H1 (cell line): Measurements from ENCODE around the gene ACAP2. TPM values are rescaled to one million over a fixed set of nuclear protein-coding genes. Genes with fewer than 3 reads are reported as not detected.

Experiments
- CTCF ChIA-PET: fragments of 300-600 bp; sonication (Branson Sonifier 250); formaldehyde crosslinking; loops from one replicate; lab custom pipeline; 2021; ENCODE audit not compliant: partially characterized antibody; lab: Charles Lee
- POLR2A ChIA-PET: fragments of 300-600 bp; sonication (Branson Sonifier 250); formaldehyde crosslinking; loops from one replicate; lab custom pipeline; 2021; ENCODE audit warnings: inconsistent platforms; ENCODE audit not compliant: partially characterized antibody; lab: Charles Lee
- DNase-seq, 2 experiments: peaks; one replicate each; pipeline versions ENCODE4 v3.0.0 to v3.0.0-alpha.2; 2010 to 2022; ENCODE audit warnings: low spot score in 2 of 2, low read depth in 1 of 2, mixed read lengths in 1 of 2
- FAIRE-seq: peaks from 2 replicates; lab custom pipeline; 2011; peaks lifted over from hg19 to GRCh38; lab: Jason Lieb, UNC
- H2AFZ ChIP-seq: 2 replicates; pipeline ENCODE4 v1.8.1; 2012; ENCODE audit warnings: low read length, inconsistent platforms
- H2AK5ac ChIP-seq: 2 replicates; pipeline ENCODE4 v1.6.1; 2013; ENCODE audit warnings: low read depth, low read length
- H2BK120ac ChIP-seq: replicated peaks from 2 replicates; pipeline ENCODE3; 2013; ENCODE audit warnings: low read depth, low read length, inconsistent platforms
- H2BK12ac ChIP-seq: 2 replicates; pipeline ENCODE4 v1.6.1; 2013; ENCODE audit warnings: low read depth, low read length
- H2BK15ac ChIP-seq: 2 replicates; pipeline ENCODE4 v1.6.1; 2013; ENCODE audit warnings: low read length
- H2BK20ac ChIP-seq: 2 replicates; pipeline ENCODE4 v1.6.1; 2013; ENCODE audit warnings: low read length
- H2BK5ac ChIP-seq: 2 replicates; pipeline ENCODE4 v1.6.1; 2013; ENCODE audit warnings: low read depth, low read length
- H3K14ac ChIP-seq: 2 replicates; pipeline ENCODE4 v1.6.1; 2013; ENCODE audit warnings: inconsistent platforms; ENCODE audit not compliant: insufficient read length
- H3K18ac ChIP-seq: 2 replicates; pipeline ENCODE4 v1.6.1; 2013; ENCODE audit warnings: low read length; ENCODE audit errors: extremely low read depth
- H3K23ac ChIP-seq: 2 replicates; pipeline ENCODE4 v1.6.1; 2013; ENCODE audit warnings: inconsistent platforms; ENCODE audit not compliant: insufficient read length
- H3K23me2 ChIP-seq: 2 replicates; pipeline ENCODE4 v1.6.1; 2013; ENCODE audit warnings: low read depth, low read length
- H3K27ac ChIP-seq: 2 replicates; pipeline ENCODE4 v1.6.1; 2011; ENCODE audit warnings: low read depth, low read length, inconsistent platforms
- H3K27me3 ChIP-seq, 4 experiments: replicated peaks in 1 of 4; 1 replicate in 1 of 4; 2 replicates in 3 of 4; pipeline versions ENCODE4 v1.6.1 to v1.8.1; 2011 to 2013; ENCODE audit warnings: low read length in 3 of 4, mild to moderate bottlenecking in 3 of 4, inconsistent platforms in 2 of 4, mixed read lengths in 2 of 4, moderate library complexity in 1 of 4; ENCODE audit not compliant: control insufficient read depth in 3 of 4, insufficient read depth in 3 of 4; ENCODE audit errors: extremely low read depth in 1 of 4
- H3K36me3 ChIP-seq, 4 experiments: 2 replicates each; pipeline versions ENCODE4 v1.6.1 to v1.8.1; 2011 to 2013; ENCODE audit warnings: mild to moderate bottlenecking in 4 of 4, low read length in 3 of 4, moderate library complexity in 2 of 4, control low read depth in 1 of 4, inconsistent platforms in 1 of 4; ENCODE audit not compliant: insufficient read depth in 4 of 4, control insufficient read depth in 2 of 4
- H3K4ac ChIP-seq: replicated peaks from 2 replicates; pipeline ENCODE3; 2013; ENCODE audit warnings: low read length, low read depth, mixed read lengths, inconsistent platforms; ENCODE audit not compliant: insufficient read length
- H3K4me1 ChIP-seq, 4 experiments: replicated peaks in 1 of 4; 1 replicate in 1 of 4; 2 replicates in 3 of 4; pipeline versions ENCODE4 v1.6.1 to v1.8.1; 2011 to 2013; ENCODE audit warnings: low read length in 3 of 4, inconsistent platforms in 2 of 4, mixed read lengths in 1 of 4; ENCODE audit not compliant: insufficient read depth in 4 of 4, control insufficient read depth in 3 of 4
- H3K4me2 ChIP-seq, 2 experiments: 2 replicates each; pipeline versions ENCODE4 v1.6.1 to v1.8.1; 2011 to 2013; ENCODE audit warnings: low read depth in 2 of 2, low read length in 2 of 2, control low read depth in 1 of 2, inconsistent platforms in 1 of 2, mild to moderate bottlenecking in 1 of 2; ENCODE audit not compliant: insufficient read depth in 1 of 2
- H3K4me3 ChIP-seq, 4 experiments: fragments of 200-600, 300-600 bp in 1 of 4; sonication (generic), shearing (Covaris generic), sonication (Bioruptor Twin) in 1 of 4; 2 replicates each; pipeline versions ENCODE4 v1.5.1 to v1.8.1; 2011 to 2016; ENCODE audit warnings: low read length in 4 of 4, low read depth in 3 of 4, control low read depth in 2 of 4, inconsistent platforms in 2 of 4, mild to moderate bottlenecking in 2 of 4, mixed read lengths in 1 of 4, moderate library complexity in 1 of 4; ENCODE audit not compliant: insufficient read depth in 2 of 4; ENCODE audit errors: extremely low read depth in 1 of 4
- H3K56ac ChIP-seq: replicated peaks from 2 replicates; pipeline ENCODE3; 2013; ENCODE audit warnings: low read depth, mild to moderate bottlenecking, mixed read lengths, low read length, inconsistent platforms; ENCODE audit not compliant: insufficient read length
- H3K79me1 ChIP-seq: 2 replicates; pipeline ENCODE4 v1.6.1; 2013; ENCODE audit warnings: low read depth, low read length, control low read depth
- H3K79me2 ChIP-seq, 2 experiments: 2 replicates each; pipeline versions ENCODE4 v1.6.1 to v1.8.1; 2012 to 2013; ENCODE audit warnings: low read length in 2 of 2, mild to moderate bottlenecking in 2 of 2, inconsistent platforms in 1 of 2; ENCODE audit not compliant: insufficient read depth in 2 of 2, control insufficient read depth in 1 of 2
- H3K9ac ChIP-seq, 4 experiments: replicated peaks in 1 of 4; 1 replicate in 1 of 4; 2 replicates in 3 of 4; pipeline versions ENCODE4 v1.6.1 to v1.8.1; 2011 to 2013; ENCODE audit warnings: low read depth in 3 of 4, low read length in 3 of 4, control low read depth in 2 of 4, mild to moderate bottlenecking in 2 of 4, moderate library complexity in 2 of 4, inconsistent platforms in 1 of 4; ENCODE audit errors: extremely low read depth in 1 of 4
- H3K9me3 ChIP-seq, 2 experiments: 2 replicates each; pipeline versions ENCODE4 v1.6.1 to v1.8.1; 2012 to 2013; ENCODE audit warnings: mild to moderate bottlenecking in 2 of 2, moderate library complexity in 2 of 2, control low read depth in 1 of 2, inconsistent platforms in 1 of 2, low read depth in 1 of 2, low read length in 1 of 2, mixed read lengths in 1 of 2; ENCODE audit not compliant: insufficient read depth in 2 of 2
- H4K20me1 ChIP-seq, 2 experiments: replicated peaks in 1 of 2; 2 replicates each; pipeline versions ENCODE3 to v1.8.1; 2011 to 2013; ENCODE audit warnings: inconsistent platforms in 2 of 2, low read length in 2 of 2, mild to moderate bottlenecking in 1 of 2; ENCODE audit not compliant: insufficient read depth in 2 of 2, control insufficient read depth in 1 of 2
- H4K5ac ChIP-seq: 2 replicates; pipeline ENCODE4 v1.6.1; 2013; ENCODE audit warnings: low read length, low read depth, mixed read lengths, inconsistent platforms; ENCODE audit not compliant: insufficient read length
- H4K8ac ChIP-seq: 2 replicates; pipeline ENCODE4 v1.8.0; 2013; ENCODE audit warnings: mild to moderate bottlenecking, moderate library complexity, low read length, inconsistent platforms; ENCODE audit not compliant: insufficient read depth; ENCODE audit errors: extremely low read depth
- H4K91ac ChIP-seq: replicated peaks from 2 replicates; pipeline ENCODE3; 2013; ENCODE audit warnings: low read length, mixed read lengths, inconsistent platforms; ENCODE audit not compliant: insufficient read length
- MAX ChIP-seq: IDR thresholded peaks from 2 replicates; pipeline ENCODE4 v1.6.1; 2012; ENCODE audit warnings: inconsistent platforms
- SP4 ChIP-seq: IDR thresholded peaks from 2 replicates; pipeline ENCODE4 v1.6.1; 2012; ENCODE audit warnings: low read length, inconsistent platforms
- TAF7 ChIP-seq: optimal IDR thresholded peaks from 2 replicates; pipeline ENCODE3; 2011; ENCODE audit warnings: low read depth, mild to moderate bottlenecking, inconsistent platforms, low read length, moderate library complexity, borderline replicate concordance
- TEAD4 ChIP-seq: IDR thresholded peaks from 2 replicates; pipeline ENCODE4 v1.6.1; 2012; ENCODE audit warnings: low read depth, low read length, inconsistent platforms, mixed read lengths
- WGBS, 2 experiments: shearing (Covaris generic) in 1 of 2; methylation state at CpG; one replicate each; pipeline versions ENCODE4 v1.1.6 to v1.1.7; 2013 to 2015; ENCODE audit warnings: low lambda C conversion rate in 2 of 2, mixed read lengths in 2 of 2, inconsistent platforms in 1 of 2, low coverage in 1 of 2, missing lambda C conversion rate in 1 of 2; ENCODE audit not compliant: insufficient replicate concordance in 2 of 2, insufficient coverage in 1 of 2, insufficient read length in 1 of 2; ENCODE audit errors: extremely low coverage in 1 of 2, missing lambda C conversion rate in 1 of 2; 5-methylcytosine and 5-hydroxymethylcytosine counted together
- polyA plus RNA-seq, 7 experiments: library from polyadenylated mRNA; depleted of rRNA in 3 of 7; stranded (reverse) in 5 of 7; unstranded in 2 of 7; fragments of >200 nt in 5 of 7; fragments of 200-250 nt in 2 of 7; gene quantifications; 1 replicate in 5 of 7; 2 replicates in 1 of 7; 4 replicates in 1 of 7; pipeline versions ENCODE4 v1.2.1 to v1.2.3, GENCODE V29; 2011 to 2013; ENCODE audit warnings: missing spikeins in 2 of 7, mixed read lengths in 2 of 7
- total RNA-seq: library from RNA; stranded (reverse); fragmentation: NEBNext Ultra II Directional; extraction: Animal tissue kit (Norgen Biotek cat#: 25700); gene quantifications from 2 replicates; pipeline ENCODE4 v1.2.1, GENCODE V29; 2021
- TF ChIP-seq, protein P1 (sequence below): IDR thresholded peaks from 2 replicates; pipeline ENCODE4 v1.6.1; 2012; ENCODE audit warnings: inconsistent platforms
- TF ChIP-seq, protein P2 (sequence below), 3 experiments: IDR thresholded peaks; 1 replicate in 2 of 3; 2 replicates in 1 of 3; pipeline versions ENCODE4 v1.5.1 to v1.6.1; 2011; ENCODE audit warnings: low read length in 3 of 3, mild to moderate bottlenecking in 3 of 3, inconsistent platforms in 2 of 3, low read depth in 1 of 3, moderate library complexity in 1 of 3; ENCODE audit not compliant: insufficient read depth in 1 of 3; ENCODE audit errors: control extremely low read depth in 1 of 3

The ACAP2 gene
- total and polyA plus RNA-seq, 2 of the 8 experiments (the other 6 are each of a cell fraction or from before 2014, with no cell fraction given): 7.7 to 37.3 TPM

GRCh38 chr3:195401943-195402342 is 40.9 kb downstream of the ACAP2 start:
- no peak overlapping the region for H2BK20ac ChIP-seq
- WGBS, 2 experiments: 89% methylated on average over 5 of the region's 5 CpGs; no CpG with 5 or more reads in 1 of the 2 experiments
- H3K56ac ChIP-seq: no peak overlapping the region
- H3K9ac ChIP-seq: no peak overlapping the region
- no peak overlapping the region for H3K14ac ChIP-seq
- H3K23ac ChIP-seq: no peak overlapping the region
- H3K23me2 ChIP-seq: no peaks in the 10 kb centered on the region
- H2AFZ ChIP-seq: no peak overlapping the region
- H2BK120ac ChIP-seq: no peak overlapping the region
- no peak overlapping the region for H3K27ac ChIP-seq
- H2BK12ac ChIP-seq: no peak overlapping the region
- H4K91ac ChIP-seq: no peak overlapping the region
- 0 out of 2 replicates have a peak, but pooled peaks cover 2% of the 10 kb centered on the region for H3K79me1 ChIP-seq
- H4K5ac ChIP-seq: no peak overlapping the region
- no peak overlapping the region for H2BK15ac ChIP-seq
- H4K8ac ChIP-seq: no peak overlapping the region
- FAIRE-seq: no peak
- H3K4ac ChIP-seq: no peak overlapping the region
- POLR2A ChIA-PET: interaction anchor here (0.7 kb wide), 1 partner anchor 41 kb away, joined by 3 read pairs; the partner anchor contains the start of gene ACAP2
- H3K18ac ChIP-seq: no peak overlapping the region
- no peak overlapping the region for H2AK5ac ChIP-seq
- no peaks in the 10 kb centered on the region for H3K36me3 ChIP-seq
- H3K9me3 ChIP-seq: no peaks in the 10 kb centered on the region
- H3K27me3 ChIP-seq: no peaks in the 10 kb centered on the region
- H4K20me1 ChIP-seq: no peaks in the 10 kb centered on the region
- no peak for DNase-seq
- CTCF ChIA-PET: no interaction called here
- H3K4me3 ChIP-seq: no peak overlapping the region
- no peak overlapping the region for H3K4me2 ChIP-seq
- H3K4me1 ChIP-seq: peaks cover 0 to 2% (median 2%) of the 10 kb centered on the region in 4 experiments; a peak in 3 of 7 replicates
- H2BK5ac ChIP-seq: no peak overlapping the region
- H3K79me2 ChIP-seq: peaks cover 0 to 47% of the 10 kb centered on the region in 2 experiments; a peak in 2 of 4 replicates
- TF ChIP-seq MAX: no peak
- TF ChIP-seq, protein P1, sequence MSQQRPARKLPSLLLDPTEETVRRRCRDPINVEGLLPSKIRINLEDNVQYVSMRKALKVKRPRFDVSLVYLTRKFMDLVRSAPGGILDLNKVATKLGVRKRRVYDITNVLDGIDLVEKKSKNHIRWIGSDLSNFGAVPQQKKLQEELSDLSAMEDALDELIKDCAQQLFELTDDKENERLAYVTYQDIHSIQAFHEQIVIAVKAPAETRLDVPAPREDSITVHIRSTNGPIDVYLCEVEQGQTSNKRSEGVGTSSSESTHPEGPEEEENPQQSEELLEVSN: no peak
- TF ChIP-seq TAF7: no peak
- no peak for TF ChIP-seq TEAD4
- TF ChIP-seq SP4: no peak
- TF ChIP-seq, protein P2, sequence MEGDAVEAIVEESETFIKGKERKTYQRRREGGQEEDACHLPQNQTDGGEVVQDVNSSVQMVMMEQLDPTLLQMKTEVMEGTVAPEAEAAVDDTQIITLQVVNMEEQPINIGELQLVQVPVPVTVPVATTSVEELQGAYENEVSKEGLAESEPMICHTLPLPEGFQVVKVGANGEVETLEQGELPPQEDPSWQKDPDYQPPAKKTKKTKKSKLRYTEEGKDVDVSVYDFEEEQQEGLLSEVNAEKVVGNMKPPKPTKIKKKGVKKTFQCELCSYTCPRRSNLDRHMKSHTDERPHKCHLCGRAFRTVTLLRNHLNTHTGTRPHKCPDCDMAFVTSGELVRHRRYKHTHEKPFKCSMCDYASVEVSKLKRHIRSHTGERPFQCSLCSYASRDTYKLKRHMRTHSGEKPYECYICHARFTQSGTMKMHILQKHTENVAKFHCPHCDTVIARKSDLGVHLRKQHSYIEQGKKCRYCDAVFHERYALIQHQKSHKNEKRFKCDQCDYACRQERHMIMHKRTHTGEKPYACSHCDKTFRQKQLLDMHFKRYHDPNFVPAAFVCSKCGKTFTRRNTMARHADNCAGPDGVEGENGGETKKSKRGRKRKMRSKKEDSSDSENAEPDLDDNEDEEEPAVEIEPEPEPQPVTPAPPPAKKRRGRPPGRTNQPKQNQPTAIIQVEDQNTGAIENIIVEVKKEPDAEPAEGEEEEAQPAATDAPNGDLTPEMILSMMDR (IDR thresholded peaks at IDR 0.05; ENCODE audit: control extremely low read depth in 1 of 3, insufficient read depth in 1 of 3, low read depth in 1 of 3, low read length in 3 of 3): no peak
